GM12878 (cell line): ENCODE measurements around the gene EPB41L4A. TPM values are rescaled to one million over a fixed set of nuclear protein-coding genes. Genes with fewer than 3 reads are reported as not detected.
A peak's percentile ranks its signal among the peaks of the same experiment; 100 is the strongest.

Experiments
- ATAC-seq: fragments of 200-7000 bp; cut with Tn5 transposase; 3 replicates; pipeline ENCODE4 v1.9.1; 2020; ENCODE audit warnings: mild to moderate bottlenecking, moderate library complexity
- BruUV-seq: library from RNA; stranded (reverse); fragments of 400-500 nt; replicated peaks from 2 replicates; lab custom pipeline; 2021; lab: Mats Ljungman, UMichigan
- CTCF ChIA-PET: fragments of 300-600 bp; sonication (Branson Sonifier 250); formaldehyde crosslinking; extraction: SDS; loops from one replicate; lab custom pipeline; 2021; ENCODE audit warnings: inconsistent platforms; lab: Yijun Ruan, JAX
- POLR2A ChIA-PET: fragments of 350-600 bp; formaldehyde crosslinking; extraction: SDS; loops from one replicate; lab custom pipeline; 2021; ENCODE audit warnings: inconsistent platforms; lab: Charles Lee
- RAD21 ChIA-PET: fragments of 300-600 bp; sonication (Branson Sonifier 250); formaldehyde crosslinking; loops from one replicate; lab custom pipeline; 2023; ENCODE audit warnings: antibody characterized with exemption; ENCODE audit not compliant: unreplicated experiment; lab: Charles Lee
- SMC1A ChIA-PET: fragments of 300-600 bp; sonication (Branson Sonifier 250); formaldehyde crosslinking; loops from one replicate; lab custom pipeline; 2023; ENCODE audit not compliant: unreplicated experiment, uncharacterized antibody; lab: Charles Lee
- DNase-seq: peaks from one replicate; pipeline ENCODE4 v3.0.0-alpha.2; 2011; ENCODE audit warnings: low read depth, low spot score
- FAIRE-seq: peaks from 3 replicates; lab custom pipeline; 2011; peaks lifted over from hg19 to GRCh38; lab: Jason Lieb, UNC
- H2AFZ ChIP-seq: 2 replicates; pipeline ENCODE4 v1.6.0; 2011; ENCODE audit warnings: low read depth, low read length, control low read depth; ENCODE audit not compliant: control insufficient read depth
- H3K27ac ChIP-seq: 2 replicates; pipeline ENCODE4 v1.5.1; 2011; ENCODE audit warnings: control low read depth; ENCODE audit not compliant: control insufficient read depth, insufficient read depth
- H3K27me3 ChIP-seq, 2 experiments: replicated peaks in 1 of 2; 2 replicates each; pipeline versions ENCODE4 v1.6.0 to v1.6.1; 2011; ENCODE audit warnings: low read length in 1 of 2; ENCODE audit not compliant: control insufficient read depth in 2 of 2, insufficient read depth in 2 of 2
- H3K36me3 ChIP-seq, 2 experiments: 2 replicates each; pipeline ENCODE4 v1.5.1; 2011; ENCODE audit warnings: low read length in 1 of 2; ENCODE audit not compliant: control insufficient read depth in 2 of 2, insufficient read depth in 2 of 2
- H3K4me1 ChIP-seq: 2 replicates; pipeline ENCODE4 v1.6.1; 2011; ENCODE audit warnings: mild to moderate bottlenecking, low read length, moderate library complexity, mixed read lengths; ENCODE audit not compliant: control insufficient read depth, insufficient read depth
- H3K4me2 ChIP-seq: 2 replicates; pipeline ENCODE4 v1.6.0; 2011; ENCODE audit warnings: control low read depth; ENCODE audit not compliant: control insufficient read depth, insufficient read depth
- H3K4me3 ChIP-seq: fragments of 200-600 bp; sonication (generic); 2 replicates; pipeline ENCODE4 v1.5.1; 2016
- H3K79me2 ChIP-seq: 2 replicates; pipeline ENCODE4 v1.6.0; 2011; ENCODE audit warnings: low read length; ENCODE audit not compliant: control insufficient read depth, insufficient read depth
- H3K9ac ChIP-seq: 2 replicates; pipeline ENCODE4 v1.8.0; 2011; ENCODE audit warnings: low read length, control low read depth, mixed read lengths; ENCODE audit not compliant: control insufficient read depth, insufficient read depth
- H3K9me3 ChIP-seq: replicated peaks from 3 replicates; pipeline ENCODE4 v1.5.1; 2011; ENCODE audit warnings: mild to moderate bottlenecking, low read length; ENCODE audit not compliant: control insufficient read depth, insufficient read depth
- H4K20me1 ChIP-seq: 2 replicates; pipeline ENCODE4 v1.6.0; 2011; ENCODE audit not compliant: control insufficient read depth, insufficient read depth
- BMI1 ChIP-seq: fragments of 450-650 bp; IDR thresholded peaks from 2 replicates; pipeline ENCODE4 v1.6.1; 2016; ENCODE audit warnings: mild to moderate bottlenecking, moderate library complexity, borderline replicate concordance
- HDAC2 ChIP-seq: fragments of 200-600 bp; sonication (generic); IDR thresholded peaks from 2 replicates; pipeline ENCODE4 v1.6.1; 2017
- JUNB ChIP-seq: IDR thresholded peaks from 2 replicates; pipeline ENCODE4 v1.6.1; 2016; ENCODE audit warnings: antibody characterized with exemption, mild to moderate bottlenecking
- LARP7 ChIP-seq: fragments of 450-650 bp; IDR thresholded peaks from 2 replicates; pipeline ENCODE4 v1.6.1; 2017; ENCODE audit warnings: mild to moderate bottlenecking
- MTA2 ChIP-seq: fragments of 450-650 bp; IDR thresholded peaks from 2 replicates; pipeline ENCODE4 v1.6.1; 2016; ENCODE audit warnings: low read depth, mild to moderate bottlenecking, moderate library complexity
- PAX5 ChIP-seq: IDR thresholded peaks from 2 replicates; pipeline ENCODE4 v1.6.1; 2011; ENCODE audit warnings: low read depth, low read length, borderline replicate concordance
- RAD51 ChIP-seq: fragments of 450-650 bp; IDR thresholded peaks from 2 replicates; pipeline ENCODE4 v1.6.1; 2016; ENCODE audit warnings: moderate library complexity, mild to moderate bottlenecking, inconsistent platforms
- RCOR1 ChIP-seq: conservative IDR thresholded peaks from 2 replicates; pipeline ENCODE4 v1.6.1; 2012; ENCODE audit warnings: low read depth, low read length, improper control_type of control experiment
- RUNX3 ChIP-seq: IDR thresholded peaks from 2 replicates; pipeline ENCODE4 v1.6.1; 2012; ENCODE audit warnings: low read length, inconsistent platforms
- SRF ChIP-seq, 2 experiments: IDR thresholded peaks; 2 replicates each; pipeline ENCODE4 v1.6.1; 2011; ENCODE audit warnings: low read depth in 2 of 2, low read length in 2 of 2, mild to moderate bottlenecking in 1 of 2, moderate library complexity in 1 of 2
- WRNIP1 ChIP-seq: IDR thresholded peaks from 2 replicates; pipeline ENCODE4 v1.6.1; 2011; ENCODE audit warnings: low read depth, low read length, improper control_type of control experiment, borderline replicate concordance
- ZSCAN29 ChIP-seq: fragments of 450-650 bp; IDR thresholded peaks from 2 replicates; pipeline ENCODE4 v1.6.1; 2017; ENCODE audit warnings: mild to moderate bottlenecking, moderate library complexity
- WGBS: methylation state at CpG from one replicate; pipeline ENCODE4 v1.1.6; 2016; ENCODE audit warnings: low lambda C conversion rate; ENCODE audit not compliant: insufficient replicate concordance, insufficient coverage; ENCODE audit errors: missing lambda C conversion rate; 5-methylcytosine and 5-hydroxymethylcytosine counted together
- in situ Hi-C: fragments of 300-500 bp; cut with MboI; formaldehyde crosslinking; loops from 9 replicates; pipeline ENCODE4 v1.14.3; 2018; ENCODE audit warnings: mixed read lengths
- intact Hi-C: fragments of 100-400 bp; cut with micrococcal nuclease; formaldehyde crosslinking; loops from one replicate; pipeline ENCODE4 v1.14.2; 2022; ENCODE audit not compliant: unreplicated experiment
- polyA plus RNA-seq, 11 experiments: library from polyadenylated mRNA; depleted of rRNA in 4 of 11; unstranded in 6 of 11; stranded (reverse) in 5 of 11; fragments of >200 nt; fragmentation: Nextera tagmentation in 4 of 11; fragmentation: Illumina TruSeq in 1 of 11; extraction: Ambion mirVana in 4 of 11; extraction: Trizol in 1 of 11; gene quantifications; 1 replicate in 1 of 11; 2 replicates in 10 of 11; pipeline versions ENCODE4 v1.2.1 to v1.2.3, GENCODE V29; 2011 to 2016; ENCODE audit warnings: inconsistent platforms in 2 of 11, missing spikeins in 2 of 11, low read depth in 1 of 11
- total RNA-seq, 4 experiments: library from RNA; depleted of rRNA in 3 of 4; stranded (reverse); fragments of >200 nt in 3 of 4; fragmentation: Illumina TruSeq in 1 of 4; extraction: Trizol in 1 of 4; gene quantifications; 2 replicates each; pipeline versions ENCODE4 v1.2.1 to v1.2.3, GENCODE V29; 2013 to 2021
- TF ChIP-seq, protein P1 (sequence below): IDR thresholded peaks from 2 replicates; pipeline ENCODE4 v1.6.1; 2012; ENCODE audit warnings: low read depth, low read length, improper control_type of control experiment
- TF ChIP-seq, protein P2 (sequence below): fragments of 450-650 bp; IDR thresholded peaks from 2 replicates; pipeline ENCODE4 v1.6.1; 2014; ENCODE audit warnings: mild to moderate bottlenecking
- TF ChIP-seq, protein P3 (sequence below): fragments of 450-650 bp; IDR thresholded peaks from 2 replicates; pipeline ENCODE4 v1.6.1; 2018; ENCODE audit warnings: mild to moderate bottlenecking, low read depth, moderate library complexity; ENCODE audit not compliant: partially characterized antibody
- TF ChIP-seq, protein P4 (sequence below): fragments of 150-350 bp; IDR thresholded peaks from 2 replicates; pipeline ENCODE4 v1.6.1; 2016; ENCODE audit warnings: low read depth, low read length

EPB41L4A gene
- total and polyA plus RNA-seq, 10 of the 15 experiments (the other 5 are each of a cell fraction or from before 2014, with no cell fraction given), result 0.10 to 0.67 (median 0.30) TPM

DNA sequence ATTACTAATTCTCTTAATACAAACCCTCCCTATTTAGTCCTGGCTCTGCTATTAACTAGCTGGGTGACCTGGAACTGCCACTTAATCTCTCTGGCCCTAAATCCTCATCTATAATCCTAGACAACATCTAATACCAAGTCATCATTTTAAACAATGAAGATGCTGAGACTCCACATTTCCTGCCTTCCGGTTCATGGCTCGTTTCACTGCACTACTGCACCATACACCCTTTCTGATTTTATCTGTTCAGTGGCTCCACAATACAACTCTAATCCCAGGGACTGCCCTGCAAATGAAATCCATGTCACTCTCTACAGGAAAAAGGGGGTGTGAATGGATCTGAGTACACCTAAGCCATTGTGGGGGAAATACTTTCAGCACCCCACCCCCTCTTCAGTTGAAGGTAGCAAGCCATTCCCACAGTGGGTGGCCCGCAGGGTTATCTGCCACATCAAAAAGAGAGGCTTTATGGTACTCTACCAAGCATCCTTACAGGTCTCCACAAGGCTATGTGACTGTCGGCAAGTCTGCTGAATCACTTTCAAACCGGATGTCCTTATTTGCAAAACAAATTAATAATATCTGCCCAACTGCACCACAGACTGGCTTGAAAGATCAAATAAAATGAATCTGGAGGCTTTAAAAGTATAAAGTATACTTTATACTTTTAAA is 89.5 kb downstream of the EPB41L4A start:
- under 1% methylated on average over 5 of the region's 5 CpGs for WGBS
- ChIA-PET CTCF (no interaction called here), RAD21 (no interaction called here), POLR2A (no interaction called here), SMC1A (interaction anchor here (1.4 kb wide), 1 partner anchor 21 kb away, joined by 4 read pairs; no protein-coding TSS in a partner anchor)
- Histone ChIP-seq H2AFZ (peak overlapping the region; percentile 55), H3K4me2 (peak overlapping the region; percentile 65), H3K27ac (no peak overlapping the region), H3K9me3 (no peaks in the 10 kb centered on the region), H3K79me2 (no peaks in the 10 kb centered on the region), H3K9ac (no peak overlapping the region), H3K4me3 (no peak overlapping the region), H3K27me3 (no peaks in the 10 kb centered on the region), H3K36me3 (no peaks in the 10 kb centered on the region), H4K20me1 (no peaks in the 10 kb centered on the region), H3K4me1 (peaks cover 10% of the 10 kb centered on the region)
- peak; percentile 94 for ATAC-seq
- intact Hi-C loops, result no loop called here
- in situ Hi-C loops, result no loop called here
- DNase-seq, result peak; percentile 38
- BruUV-seq, result no TSS peak
- FAIRE-seq, result peak; percentile 49
- TF ChIP-seq PAX5 (no peak), SRF (IDR thresholded peaks at IDR 0.05; ENCODE audit: low read depth in 2 of 2, low read length in 2 of 2) (peak; percentile 40 to 82; a peak in 3 of 4 replicates), BMI1 (no peak), RCOR1 (no peak), RAD51 (no peak), RUNX3 (peak; percentile 45), JUNB (no peak), HDAC2 (no peak), LARP7 (no peak), WRNIP1 (no peak), ZSCAN29 (no peak), MTA2 (no peak)
- TF ChIP-seq, protein P1, sequence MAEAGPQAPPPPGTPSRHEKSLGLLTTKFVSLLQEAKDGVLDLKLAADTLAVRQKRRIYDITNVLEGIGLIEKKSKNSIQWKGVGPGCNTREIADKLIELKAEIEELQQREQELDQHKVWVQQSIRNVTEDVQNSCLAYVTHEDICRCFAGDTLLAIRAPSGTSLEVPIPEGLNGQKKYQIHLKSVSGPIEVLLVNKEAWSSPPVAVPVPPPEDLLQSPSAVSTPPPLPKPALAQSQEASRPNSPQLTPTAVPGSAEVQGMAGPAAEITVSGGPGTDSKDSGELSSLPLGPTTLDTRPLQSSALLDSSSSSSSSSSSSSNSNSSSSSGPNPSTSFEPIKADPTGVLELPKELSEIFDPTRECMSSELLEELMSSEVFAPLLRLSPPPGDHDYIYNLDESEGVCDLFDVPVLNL, result no peak
- TF ChIP-seq, protein P2, sequence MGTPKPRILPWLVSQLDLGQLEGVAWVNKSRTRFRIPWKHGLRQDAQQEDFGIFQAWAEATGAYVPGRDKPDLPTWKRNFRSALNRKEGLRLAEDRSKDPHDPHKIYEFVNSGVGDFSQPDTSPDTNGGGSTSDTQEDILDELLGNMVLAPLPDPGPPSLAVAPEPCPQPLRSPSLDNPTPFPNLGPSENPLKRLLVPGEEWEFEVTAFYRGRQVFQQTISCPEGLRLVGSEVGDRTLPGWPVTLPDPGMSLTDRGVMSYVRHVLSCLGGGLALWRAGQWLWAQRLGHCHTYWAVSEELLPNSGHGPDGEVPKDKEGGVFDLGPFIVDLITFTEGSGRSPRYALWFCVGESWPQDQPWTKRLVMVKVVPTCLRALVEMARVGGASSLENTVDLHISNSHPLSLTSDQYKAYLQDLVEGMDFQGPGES, result no peak
- TF ChIP-seq, protein P3, sequence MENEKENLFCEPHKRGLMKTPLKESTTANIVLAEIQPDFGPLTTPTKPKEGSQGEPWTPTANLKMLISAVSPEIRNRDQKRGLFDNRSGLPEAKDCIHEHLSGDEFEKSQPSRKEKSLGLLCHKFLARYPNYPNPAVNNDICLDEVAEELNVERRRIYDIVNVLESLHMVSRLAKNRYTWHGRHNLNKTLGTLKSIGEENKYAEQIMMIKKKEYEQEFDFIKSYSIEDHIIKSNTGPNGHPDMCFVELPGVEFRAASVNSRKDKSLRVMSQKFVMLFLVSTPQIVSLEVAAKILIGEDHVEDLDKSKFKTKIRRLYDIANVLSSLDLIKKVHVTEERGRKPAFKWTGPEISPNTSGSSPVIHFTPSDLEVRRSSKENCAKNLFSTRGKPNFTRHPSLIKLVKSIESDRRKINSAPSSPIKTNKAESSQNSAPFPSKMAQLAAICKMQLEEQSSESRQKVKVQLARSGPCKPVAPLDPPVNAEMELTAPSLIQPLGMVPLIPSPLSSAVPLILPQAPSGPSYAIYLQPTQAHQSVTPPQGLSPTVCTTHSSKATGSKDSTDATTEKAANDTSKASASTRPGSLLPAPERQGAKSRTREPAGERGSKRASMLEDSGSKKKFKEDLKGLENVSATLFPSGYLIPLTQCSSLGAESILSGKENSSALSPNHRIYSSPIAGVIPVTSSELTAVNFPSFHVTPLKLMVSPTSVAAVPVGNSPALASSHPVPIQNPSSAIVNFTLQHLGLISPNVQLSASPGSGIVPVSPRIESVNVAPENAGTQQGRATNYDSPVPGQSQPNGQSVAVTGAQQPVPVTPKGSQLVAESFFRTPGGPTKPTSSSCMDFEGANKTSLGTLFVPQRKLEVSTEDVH, result no peak
- TF ChIP-seq, protein P4, sequence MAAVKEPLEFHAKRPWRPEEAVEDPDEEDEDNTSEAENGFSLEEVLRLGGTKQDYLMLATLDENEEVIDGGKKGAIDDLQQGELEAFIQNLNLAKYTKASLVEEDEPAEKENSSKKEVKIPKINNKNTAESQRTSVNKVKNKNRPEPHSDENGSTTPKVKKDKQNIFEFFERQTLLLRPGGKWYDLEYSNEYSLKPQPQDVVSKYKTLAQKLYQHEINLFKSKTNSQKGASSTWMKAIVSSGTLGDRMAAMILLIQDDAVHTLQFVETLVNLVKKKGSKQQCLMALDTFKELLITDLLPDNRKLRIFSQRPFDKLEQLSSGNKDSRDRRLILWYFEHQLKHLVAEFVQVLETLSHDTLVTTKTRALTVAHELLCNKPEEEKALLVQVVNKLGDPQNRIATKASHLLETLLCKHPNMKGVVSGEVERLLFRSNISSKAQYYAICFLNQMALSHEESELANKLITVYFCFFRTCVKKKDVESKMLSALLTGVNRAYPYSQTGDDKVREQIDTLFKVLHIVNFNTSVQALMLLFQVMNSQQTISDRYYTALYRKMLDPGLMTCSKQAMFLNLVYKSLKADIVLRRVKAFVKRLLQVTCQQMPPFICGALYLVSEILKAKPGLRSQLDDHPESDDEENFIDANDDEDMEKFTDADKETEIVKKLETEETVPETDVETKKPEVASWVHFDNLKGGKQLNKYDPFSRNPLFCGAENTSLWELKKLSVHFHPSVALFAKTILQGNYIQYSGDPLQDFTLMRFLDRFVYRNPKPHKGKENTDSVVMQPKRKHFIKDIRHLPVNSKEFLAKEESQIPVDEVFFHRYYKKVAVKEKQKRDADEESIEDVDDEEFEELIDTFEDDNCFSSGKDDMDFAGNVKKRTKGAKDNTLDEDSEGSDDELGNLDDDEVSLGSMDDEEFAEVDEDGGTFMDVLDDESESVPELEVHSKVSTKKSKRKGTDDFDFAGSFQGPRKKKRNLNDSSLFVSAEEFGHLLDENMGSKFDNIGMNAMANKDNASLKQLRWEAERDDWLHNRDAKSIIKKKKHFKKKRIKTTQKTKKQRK, result no peak
